Cardiac fibroblast (primary cell): ENCODE measurements around the gene EMC1.
A peak's percentile ranks its signal among the peaks of the same experiment; 100 is the strongest.
"Not testable (repeated sequence)": the region's sequence is repeated elsewhere in the genome, so short reads cannot be mapped to it uniquely, and the experiment has no call there.

Experiments
- DNase-seq, 2 donors: peaks; one replicate each; pipeline versions ENCODE4 v3.0.0 to v3.0.0-alpha.2; 2010; ENCODE audit warnings: low read depth in 2 of 2
- H3K4me3 ChIP-seq, 2 donors: replicated peaks in 1 of 2; 1 replicate in 1 of 2; 2 replicates in 1 of 2; pipeline ENCODE4 v1.5.1; 2011; ENCODE audit warnings: low read depth in 2 of 2, low read length in 2 of 2, mild to moderate bottlenecking in 2 of 2, moderate library complexity in 1 of 2
- TF ChIP-seq, protein P1 (sequence below): IDR thresholded peaks from one replicate; pipeline ENCODE4 v1.5.1; 2011; ENCODE audit warnings: low read depth, mild to moderate bottlenecking, low read length, inconsistent platforms

Gene EMC1

DNA sequence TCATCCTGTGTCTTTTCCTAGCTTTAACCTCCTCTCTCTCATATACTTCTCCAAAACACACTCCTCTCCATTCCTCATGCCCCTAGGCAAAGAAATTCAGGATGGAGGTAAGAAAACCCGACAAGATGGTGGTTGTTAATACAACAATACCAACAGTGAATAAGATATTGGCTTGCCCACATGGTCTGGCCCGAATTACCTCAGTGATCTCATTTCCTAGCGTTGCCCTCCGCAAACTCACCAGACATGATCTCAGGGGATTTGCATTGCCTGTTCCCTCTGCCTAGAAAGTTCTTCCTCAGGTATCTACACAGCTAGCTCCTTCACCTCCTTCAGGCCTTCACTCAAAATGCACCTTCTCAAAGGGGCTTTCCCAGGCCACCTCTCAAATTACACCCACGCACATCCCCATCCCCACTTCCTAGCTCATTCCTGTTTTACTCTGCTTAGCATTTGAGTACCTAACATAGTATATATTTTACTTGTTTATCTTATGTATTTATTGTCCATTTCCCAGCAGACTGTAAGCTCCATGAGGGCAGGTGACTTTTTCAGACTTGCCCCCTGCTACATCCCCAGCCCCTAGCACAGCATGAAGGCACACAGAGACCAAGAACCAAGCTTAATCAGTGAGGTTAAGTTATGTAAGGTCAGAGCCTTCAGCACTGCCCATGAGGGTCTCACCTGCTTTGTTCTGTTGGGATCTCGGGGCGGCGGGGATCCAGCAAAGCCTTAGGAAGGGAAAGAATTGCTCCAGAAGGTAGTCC is 31.1 kb downstream of the EMC1 start:
- DNase-seq = no peak
- H3K4me3 ChIP-seq = no peak overlapping the region
- TF ChIP-seq, protein P1, sequence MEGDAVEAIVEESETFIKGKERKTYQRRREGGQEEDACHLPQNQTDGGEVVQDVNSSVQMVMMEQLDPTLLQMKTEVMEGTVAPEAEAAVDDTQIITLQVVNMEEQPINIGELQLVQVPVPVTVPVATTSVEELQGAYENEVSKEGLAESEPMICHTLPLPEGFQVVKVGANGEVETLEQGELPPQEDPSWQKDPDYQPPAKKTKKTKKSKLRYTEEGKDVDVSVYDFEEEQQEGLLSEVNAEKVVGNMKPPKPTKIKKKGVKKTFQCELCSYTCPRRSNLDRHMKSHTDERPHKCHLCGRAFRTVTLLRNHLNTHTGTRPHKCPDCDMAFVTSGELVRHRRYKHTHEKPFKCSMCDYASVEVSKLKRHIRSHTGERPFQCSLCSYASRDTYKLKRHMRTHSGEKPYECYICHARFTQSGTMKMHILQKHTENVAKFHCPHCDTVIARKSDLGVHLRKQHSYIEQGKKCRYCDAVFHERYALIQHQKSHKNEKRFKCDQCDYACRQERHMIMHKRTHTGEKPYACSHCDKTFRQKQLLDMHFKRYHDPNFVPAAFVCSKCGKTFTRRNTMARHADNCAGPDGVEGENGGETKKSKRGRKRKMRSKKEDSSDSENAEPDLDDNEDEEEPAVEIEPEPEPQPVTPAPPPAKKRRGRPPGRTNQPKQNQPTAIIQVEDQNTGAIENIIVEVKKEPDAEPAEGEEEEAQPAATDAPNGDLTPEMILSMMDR = no peak

DNA sequence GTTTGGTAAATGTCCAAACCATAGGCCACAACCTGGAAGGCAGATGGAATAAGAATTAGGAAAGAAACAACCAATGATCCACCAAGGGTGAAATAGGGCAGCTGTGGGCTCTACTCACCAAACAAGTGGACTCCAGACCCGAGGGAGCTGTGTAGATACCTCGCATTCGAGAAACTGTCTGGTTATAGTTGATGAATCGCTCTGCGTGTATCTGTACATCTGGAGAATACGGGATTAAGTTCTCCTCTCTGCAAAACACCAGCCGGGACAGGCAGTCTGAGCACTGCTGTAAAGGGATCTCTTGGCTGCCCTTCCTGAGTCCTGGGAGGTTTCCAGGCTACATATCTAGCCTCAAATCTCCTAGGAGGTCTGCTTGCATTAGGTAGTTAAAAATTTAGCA is 31.9 kb downstream of the EMC1 start:
- TF ChIP-seq, protein P1 = no peak
- DNase-seq = no peak

DNA sequence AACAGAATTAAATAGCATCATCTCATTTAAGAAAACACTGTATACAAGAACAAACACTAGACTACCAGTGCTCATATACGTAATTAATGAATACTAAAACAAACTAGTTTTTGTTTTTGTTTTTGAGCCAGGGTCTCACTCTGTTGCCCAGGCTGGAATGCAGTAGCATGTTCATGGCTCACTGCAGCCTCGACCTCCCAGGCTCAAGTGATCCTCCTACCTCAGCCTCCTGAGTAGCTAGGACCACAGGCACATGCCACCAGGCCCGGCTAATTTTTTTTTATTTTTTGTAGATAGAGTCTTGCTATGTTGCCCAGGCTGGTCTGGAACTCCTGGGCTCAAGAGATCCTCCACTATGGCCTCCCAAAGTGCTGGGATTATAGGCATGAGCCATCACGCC is 34.7 kb downstream of the EMC1 start:
- DNase-seq, H3K4me3 ChIP-seq: not testable (repeated sequence)

More for the DNA sequence above, 31.9 kb downstream of the EMC1 start:
- H3K4me3 ChIP-seq = no peak overlapping the region

DNA sequence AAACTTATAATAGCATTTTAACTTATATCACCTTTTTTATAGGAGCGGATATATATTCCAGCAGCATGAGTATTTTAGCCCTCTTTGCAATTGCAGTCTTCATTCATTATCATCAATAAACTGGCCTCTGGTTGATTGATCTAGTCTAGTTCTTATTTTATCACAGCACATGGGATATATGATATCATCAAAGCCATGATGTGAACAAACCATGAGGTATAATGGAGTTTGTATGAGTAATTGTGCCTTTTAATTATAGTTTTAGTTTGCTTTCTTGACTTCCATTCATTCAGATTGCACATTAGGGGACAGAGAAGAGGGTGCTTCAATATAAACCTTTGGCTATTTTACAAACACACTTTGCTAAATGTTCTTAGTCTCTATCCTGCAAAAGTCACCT is 37.7 kb downstream of the EMC1 start:
- TF ChIP-seq, protein P1 = no peak
- no peak for DNase-seq
- H3K4me3 ChIP-seq = no peak overlapping the region

DNA sequence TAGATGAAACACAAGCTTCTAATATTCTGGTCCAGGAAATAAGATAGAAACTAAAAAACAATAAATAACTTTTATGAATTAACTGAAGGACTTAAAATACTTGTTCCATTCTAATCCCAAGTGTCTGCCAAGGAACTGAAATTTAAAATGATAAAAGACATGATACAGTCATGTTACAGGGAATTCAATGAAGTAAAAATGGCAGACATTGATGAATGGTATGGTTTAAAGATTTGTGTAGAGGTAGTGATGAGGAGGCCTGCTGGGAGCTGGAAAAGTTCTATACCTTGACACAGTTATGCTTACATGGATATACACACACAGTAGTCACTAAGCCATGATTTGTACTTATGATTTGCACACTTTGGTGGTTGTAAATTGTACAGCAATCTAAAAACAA is 39.2 kb downstream of the EMC1 start:
- TF ChIP-seq, protein P1 = no peak
- no peak overlapping the region for H3K4me3 ChIP-seq
- no peak for DNase-seq

DNA sequence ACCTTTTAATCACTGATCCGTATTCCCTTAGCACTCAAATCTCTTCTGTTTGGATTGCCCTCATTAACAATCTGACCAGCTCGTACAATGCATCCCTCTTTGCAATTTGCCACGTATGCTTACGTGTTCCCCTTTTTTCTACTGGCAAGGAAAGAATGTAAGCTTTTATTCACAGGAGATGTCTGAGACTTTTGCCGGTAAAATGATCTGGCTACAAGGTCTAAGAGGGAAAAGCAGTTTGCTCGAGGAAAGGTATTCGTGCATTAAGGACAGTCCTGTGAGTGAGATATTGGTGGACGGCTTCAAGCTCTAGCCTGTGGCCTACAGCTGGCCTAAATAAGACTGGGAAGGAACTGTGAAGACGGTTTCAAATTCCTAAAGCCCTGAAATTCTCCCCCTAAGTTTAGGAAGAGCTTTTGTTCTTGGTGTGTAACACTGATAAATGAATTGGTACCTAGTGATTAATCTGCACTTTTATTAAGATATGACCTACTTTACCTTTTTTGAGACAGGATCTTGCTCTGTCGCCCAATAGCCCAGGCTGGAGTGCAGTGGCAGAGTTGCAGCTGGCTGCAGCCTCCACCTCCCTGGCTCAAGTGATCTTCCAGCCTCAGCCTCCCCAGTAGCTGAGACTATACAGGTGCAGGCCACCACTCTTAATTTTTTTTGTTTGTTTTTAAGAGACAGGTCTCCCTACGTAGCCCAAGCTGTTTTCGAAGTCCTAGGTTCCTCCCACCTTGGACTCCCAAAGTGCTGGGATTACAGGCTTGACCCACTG is 40.4 kb downstream of the EMC1 start:
- TF ChIP-seq, protein P1 = no peak
- peak; percentile 20 to 36 for DNase-seq

DNA sequence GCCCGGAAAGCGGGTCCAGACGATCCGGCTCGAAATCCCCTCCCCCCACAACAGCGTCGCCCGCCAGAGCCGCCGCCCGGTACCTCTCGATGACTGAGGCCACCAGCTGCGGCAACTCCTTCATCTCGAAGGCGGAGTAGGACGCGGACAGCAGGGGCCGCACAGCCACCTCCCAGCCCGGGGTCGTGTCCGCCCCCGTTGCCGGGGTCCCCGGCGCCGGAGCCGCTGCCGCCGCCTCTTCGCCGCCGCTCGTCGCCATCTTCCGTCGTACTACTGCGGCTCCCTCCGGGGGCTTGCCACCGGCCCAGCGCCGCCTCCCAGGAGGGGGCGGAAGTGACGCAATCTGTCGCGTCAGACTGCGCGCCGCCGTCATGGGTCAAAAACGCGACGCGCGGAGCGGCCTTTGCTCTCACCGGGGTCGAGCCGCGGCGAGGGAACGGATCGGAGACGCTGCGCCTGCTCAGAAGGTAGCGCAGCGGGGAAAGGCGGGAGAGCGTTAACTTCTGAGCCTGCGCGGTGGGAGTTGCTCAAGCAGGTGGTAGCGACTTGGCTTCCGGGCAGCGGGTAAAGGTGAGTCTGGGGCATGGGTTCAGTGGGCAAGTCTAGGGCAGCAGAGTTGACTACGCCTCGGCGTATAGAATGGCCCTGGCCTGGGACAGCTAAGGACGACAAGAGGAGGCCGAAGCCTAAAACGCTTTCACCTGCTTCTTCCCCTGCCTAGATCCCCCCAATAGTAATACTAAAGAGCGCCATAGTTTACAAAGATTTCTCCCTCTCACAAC is 41.1 kb downstream of the EMC1 start, which contains the start of gene UBR4:
Gene UBR4, minus strand, starts transcription at position 277 of the 782 bp plus-strand sequence. Its CDS starts 18 bp downstream, at position 259.
- TF ChIP-seq, protein P1 = no peak
- peak; percentile 93 to 95 for DNase-seq
- H3K4me3 ChIP-seq = peak within 1 kb of the TSS; percentile 82 to 91

More for the DNA sequence above, 40.4 kb downstream of the EMC1 start:
- peak overlapping the region; percentile 82 to 91 for H3K4me3 ChIP-seq
